ENCODE results near the gene P2RX4. TPM values are rescaled to one million over a fixed set of nuclear protein-coding genes. Genes with fewer than 3 reads are reported as not detected.
"Not testable (repeated sequence)": the region's sequence is repeated elsewhere in the genome, so short reads cannot be mapped to it uniquely, and the experiment has no call there.

Gene P2RX4
- total RNA-seq: 10 to 100 TPM; 17.8 to 46.7 (median 24.5) TPM
- polyA plus RNA-seq: 10 to 100 TPM; 26.6 to 44.5 TPM
- long read RNA-seq, donor 1, transcript P2RX4-202 (12 exons, 2,032 nt): major isoform, 154 of 229 reads
- long read RNA-seq, donor 1, transcript P2RX4-214 (11 exons, 1,612 nt): minor isoform, 8 of 229 reads
- long read RNA-seq, donor 1, partial matches to known transcripts: 15 of 229 reads
- long read RNA-seq, donor 1, other reads (novel, unspliced or antisense): 49 of 229 reads
- long read RNA-seq, donor 2, transcript P2RX4-202 (12 exons, 2,032 nt): major isoform, 5 of 5 reads
- long read RNA-seq, donor 2, partial matches to known transcripts: 0 of 5 reads
- long read RNA-seq, donor 2, other reads (novel, unspliced or antisense): 0 of 5 reads
- long read RNA-seq, donor 3, transcript P2RX4-202 (12 exons, 2,032 nt): major isoform, 31 of 43 reads
- long read RNA-seq, donor 3, partial matches to known transcripts: 1 of 43 reads
- long read RNA-seq, donor 3, other reads (novel, unspliced or antisense): 10 of 43 reads

GRCh38 chr12:121209624-121210572 lies at the start of gene P2RX4:
TSS of gene P2RX4 (plus strand) at chr12:121210129. CDS start at chr12:121210165, 36 bp downstream.
- TF ChIP-seq EP300 (IDR thresholded peaks at IDR 0.05) (no peak), POLR2A (IDR thresholded peaks at IDR 0.05) (peak; percentile 89), CTCF (IDR thresholded peaks at IDR 0.05) (peak in 1 of 3 donors; percentile 16)
- Histone ChIP-seq H3K9me3 (no peaks in the 10 kb centered on the region), H3K27ac (peak within 1 kb of the TSS; percentile 86 to 91), H3K27me3 (no peaks in the 10 kb centered on the region), H3K4me1 (ENCODE audit: insufficient read depth) (peaks cover 2% of the 10 kb centered on the region), H3K4me3 (peak within 1 kb of the TSS; percentile 52), H3K36me3 (no peaks in the 10 kb centered on the region)
- intact Hi-C loops (cut with DNase I): no loop called here
- WGBS, 3 donors: 7 to 12% (median 11%) methylated on average over 49 to 97 of the region's 97 CpGs
- DNase-seq: peak; percentile 88 to 94 (median 91)

DNA sequence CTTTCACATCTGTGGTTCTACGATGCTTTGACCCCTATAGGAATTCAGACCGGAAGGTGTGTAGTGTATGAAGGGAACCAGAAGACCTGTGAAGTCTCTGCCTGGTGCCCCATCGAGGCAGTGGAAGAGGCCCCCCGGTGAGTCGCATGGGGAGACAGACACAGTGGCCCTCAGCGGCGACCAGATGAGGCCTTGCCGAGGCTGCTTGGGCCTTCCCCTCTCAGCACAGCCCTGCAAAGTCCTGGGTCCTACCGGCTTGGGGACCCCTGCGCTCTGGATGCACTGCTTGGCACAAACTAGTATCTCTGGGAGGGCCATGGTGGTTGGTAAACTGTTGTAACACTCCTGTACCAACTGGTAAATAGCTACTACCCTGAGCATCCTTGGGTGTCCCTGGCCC lies 47.5 kb upstream of the P2RX4 start:
- TF ChIP-seq CTCF (IDR thresholded peaks at IDR 0.05) (no peak), POLR2A (IDR thresholded peaks at IDR 0.05) (no peak), EP300 (IDR thresholded peaks at IDR 0.05) (no peak)
- Histone ChIP-seq H3K9me3 (peaks cover 0 to 3% of the 10 kb centered on the region in 2 donors), H3K36me3 (no peaks in the 10 kb centered on the region), H3K27ac (no peak overlapping the region), H3K27me3 (no peaks in the 10 kb centered on the region), H3K4me1 (ENCODE audit: insufficient read depth) (no peaks in the 10 kb centered on the region), H3K4me3 (no peak overlapping the region)
- 88 to 92% (median 91%) methylated on average over 10 of the region's 10 CpGs for WGBS, 3 donors
- DNase-seq: no peak
- intact Hi-C loops (cut with DNase I): no loop called here

- 70 to 94% (median 85%) methylated on average over 2 of the region's 2 CpGs for WGBS, 3 donors
- H3K9me3 ChIP-seq: peaks cover 0 to 3% of the 10 kb centered on the region in 2 donors
- intact Hi-C loops (cut with DNase I): no loop called here
- no peak for DNase-seq
- no peaks in the 10 kb centered on the region for H3K4me1 ChIP-seq (ENCODE audit: insufficient read depth)
- no peak for TF ChIP-seq POLR2A (IDR thresholded peaks at IDR 0.05)
- no peak for TF ChIP-seq CTCF (IDR thresholded peaks at IDR 0.05)
- no peak for TF ChIP-seq EP300 (IDR thresholded peaks at IDR 0.05)
- H3K36me3 ChIP-seq: no peaks in the 10 kb centered on the region
- no peak overlapping the region for H3K27ac ChIP-seq
- H3K4me3 ChIP-seq: no peak overlapping the region
- H3K27me3 ChIP-seq: no peaks in the 10 kb centered on the region
Observed at GRCh38 chr12:121162985-121163384, 46.9 kb upstream of the P2RX4 start.

DNA sequence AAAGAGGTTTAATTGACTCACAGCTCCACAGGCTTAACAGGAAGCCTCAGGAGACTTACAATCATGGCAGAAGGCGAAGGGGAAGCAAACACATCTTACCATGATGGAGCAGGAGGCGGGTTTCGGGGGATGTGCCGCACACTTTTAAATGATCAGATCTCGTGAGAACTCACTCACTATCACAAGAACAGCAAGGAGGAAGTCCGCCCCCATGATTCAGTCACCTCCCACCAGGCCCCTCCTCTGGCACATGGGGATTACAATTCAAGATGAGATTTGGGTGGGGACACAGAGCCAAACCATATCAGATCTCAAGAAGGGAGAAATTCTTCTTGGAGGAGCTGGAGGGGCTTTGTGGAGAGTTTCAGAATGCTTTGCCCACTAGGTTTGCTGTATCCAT lies 45.1 kb upstream of the P2RX4 start:
- H3K4me1 ChIP-seq (ENCODE audit: insufficient read depth); H3K4me3 ChIP-seq; intact Hi-C loops (cut with DNase I); H3K9me3 ChIP-seq; H3K27ac ChIP-seq; H3K36me3 ChIP-seq; DNase-seq; H3K27me3 ChIP-seq: not testable (repeated sequence)
- WGBS, 3 donors: 91 to 93% (median 92%) methylated on average over 6 of the region's 6 CpGs
